ENCODE results near the gene NDUFV2.
A peak's percentile ranks its signal among the peaks of the same experiment; 100 is the strongest.

NDUFV2 gene

GRCh38 chr18:9147440-9148202 lies 45.1 kb downstream of the NDUFV2 start:
- peak overlapping the region; percentile 19 to 26 for H3K4me3 ChIP-seq (ENCODE audit: low read depth in 1 of 2, low read length in 1 of 2)
- H3K27me3 ChIP-seq: no peaks in the 10 kb centered on the region
- peak; percentile 65 for TF ChIP-seq CTCF (IDR thresholded peaks at IDR 0.05)
- H3K4me1 ChIP-seq (ENCODE audit: control insufficient read depth in 1 of 2, insufficient read depth in 1 of 2, low read depth in 1 of 2, low read length in 1 of 2): peaks cover 70 to 82% of the 10 kb centered on the region in 2 experiments
- H3K9me3 ChIP-seq: no peaks in the 10 kb centered on the region
- H3K27ac ChIP-seq: peak overlapping the region; percentile 87
- H3K36me3 ChIP-seq: no peaks in the 10 kb centered on the region

GRCh38 chr18:9148203-9148552 lies 45.7 kb downstream of the NDUFV2 start:
- H3K4me1 ChIP-seq (ENCODE audit: control insufficient read depth in 1 of 2, insufficient read depth in 1 of 2, low read depth in 1 of 2, low read length in 1 of 2): peaks cover 73 to 86% of the 10 kb centered on the region in 2 experiments
- no peak for TF ChIP-seq CTCF (IDR thresholded peaks at IDR 0.05)
- H3K9me3 ChIP-seq: no peaks in the 10 kb centered on the region
- no peaks in the 10 kb centered on the region for H3K36me3 ChIP-seq
- H3K27me3 ChIP-seq: no peaks in the 10 kb centered on the region
- H3K4me3 ChIP-seq (ENCODE audit: low read depth in 1 of 2, low read length in 1 of 2): peak overlapping the region; percentile 19 to 26
- H3K27ac ChIP-seq: peak overlapping the region; percentile 87

GRCh38 chr18:9150121-9150520 lies 47.6 kb downstream of the NDUFV2 start:
- no peaks in the 10 kb centered on the region for H3K27me3 ChIP-seq
- peaks cover 71 to 88% of the 10 kb centered on the region in 2 experiments for H3K4me1 ChIP-seq (ENCODE audit: control insufficient read depth in 1 of 2, insufficient read depth in 1 of 2, low read depth in 1 of 2, low read length in 1 of 2)
- peak overlapping the region; percentile 70 for H3K27ac ChIP-seq
- no peak for TF ChIP-seq CTCF (IDR thresholded peaks at IDR 0.05)
- no peak overlapping the region for H3K4me3 ChIP-seq (ENCODE audit: low read depth in 1 of 2, low read length in 1 of 2)
- H3K9me3 ChIP-seq: no peaks in the 10 kb centered on the region
- H3K36me3 ChIP-seq: no peaks in the 10 kb centered on the region

GRCh38 chr18:9153256-9153655 lies 50.8 kb downstream of the NDUFV2 start:
- H3K27me3 ChIP-seq: no peaks in the 10 kb centered on the region
- no peak overlapping the region for H3K4me3 ChIP-seq (ENCODE audit: low read depth in 1 of 2, low read length in 1 of 2)
- H3K36me3 ChIP-seq: no peaks in the 10 kb centered on the region
- TF ChIP-seq CTCF (IDR thresholded peaks at IDR 0.05): no peak
- H3K4me1 ChIP-seq (ENCODE audit: control insufficient read depth in 1 of 2, insufficient read depth in 1 of 2, low read depth in 1 of 2, low read length in 1 of 2): peaks cover 56 to 61% of the 10 kb centered on the region in 2 experiments
- peak overlapping the region; percentile 56 for H3K27ac ChIP-seq
- no peaks in the 10 kb centered on the region for H3K9me3 ChIP-seq

- Histone ChIP-seq H3K9me3 (no peaks in the 10 kb centered on the region), H3K27me3 (no peaks in the 10 kb centered on the region), H3K36me3 (peaks cover 6% of the 10 kb centered on the region), H3K4me1 (ENCODE audit: control insufficient read depth in 1 of 2, insufficient read depth in 1 of 2, low read depth in 1 of 2, low read length in 1 of 2) (peaks cover 26 to 35% of the 10 kb centered on the region in 2 experiments), H3K27ac (no peak overlapping the region), H3K4me3 (ENCODE audit: low read depth in 1 of 2, low read length in 1 of 2) (no peak overlapping the region)
- TF ChIP-seq CTCF (IDR thresholded peaks at IDR 0.05): no peak
Measured at GRCh38 chr18:9156604-9157249, 54.2 kb downstream of the NDUFV2 start.

Measured in neutrophil (primary cell).